ENCODE results near the gene FAM200A.
"Not testable (repeated sequence)": the region's sequence is repeated elsewhere in the genome, so short reads cannot be mapped to it uniquely, and the experiment has no call there.

Gene FAM200A

DNA sequence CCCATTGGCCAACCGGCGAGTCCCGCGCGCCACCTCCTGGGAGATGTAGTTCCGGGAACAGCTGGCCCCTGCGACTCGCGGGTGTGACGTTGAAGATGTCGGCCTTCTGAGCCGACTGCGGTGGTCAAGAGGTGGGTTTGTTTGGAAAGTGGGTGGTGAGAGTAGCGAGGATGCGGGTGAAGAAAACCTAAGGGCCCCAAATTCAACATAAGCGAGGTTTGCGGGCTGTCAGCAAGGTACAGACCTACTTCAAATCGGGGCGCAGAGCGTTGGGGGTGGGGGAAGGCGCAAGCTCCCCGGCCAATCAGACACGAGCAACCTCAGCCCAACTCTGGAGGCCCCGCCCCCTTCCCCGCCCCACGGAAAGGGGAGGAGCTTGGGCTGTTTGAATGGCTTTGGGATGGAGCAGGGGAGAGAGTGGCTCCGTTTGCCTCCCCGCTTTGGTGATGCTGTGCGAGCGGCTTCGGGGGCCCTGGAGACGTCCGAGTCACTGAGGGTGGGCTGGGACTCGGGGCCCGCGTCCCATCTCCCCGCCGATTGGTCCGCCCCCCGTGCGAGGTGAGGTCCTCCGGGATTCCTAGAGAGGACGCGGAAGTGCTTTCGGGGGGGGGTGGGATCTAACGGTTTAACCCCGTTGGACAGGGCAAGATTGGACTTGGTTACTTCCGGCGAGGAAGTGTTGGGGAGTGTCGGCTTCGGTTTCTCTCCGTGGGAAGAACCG, 47.2 kb downstream of the FAM200A start, which contains the start of gene ZKSCAN5:
TSS of gene ZKSCAN5 (plus strand) at position 60 of the 721 bp plus-strand sequence. CDS start 1,383 bp downstream, outside the sequence.
- in situ Hi-C loops (cut with MboI; ENCODE audit: low sequenced_read_pairs) = no loop called here

GRCh38 chr7:99504281-99504602, 47.7 kb downstream of the FAM200A start:
- in situ Hi-C loops (cut with MboI; ENCODE audit: low sequenced_read_pairs) = no loop called here

- in situ Hi-C loops (cut with MboI; ENCODE audit: low sequenced_read_pairs) = not testable (repeated sequence)
These were observed 50.7 kb downstream of the FAM200A start for GRCh38 chr7:99501236-99501635.

DNA sequence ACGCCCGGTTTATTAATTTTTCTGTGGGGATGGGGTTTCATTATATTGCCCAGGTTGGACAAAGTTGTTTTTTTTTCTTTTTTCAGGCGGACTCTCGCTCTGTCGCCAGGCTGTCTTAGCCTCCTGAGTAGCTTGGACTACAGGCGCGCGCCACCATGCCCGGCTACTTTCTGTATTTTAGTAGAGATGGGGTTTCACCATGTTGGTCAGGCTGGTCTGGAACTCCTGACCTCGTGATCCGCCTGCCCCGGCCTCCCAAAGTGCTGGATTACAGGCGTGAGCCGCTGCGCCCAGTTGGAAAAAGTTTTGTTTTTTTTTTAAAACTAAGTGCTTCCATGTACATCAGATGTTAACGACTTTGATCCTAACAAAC, 51.3 kb downstream of the FAM200A start:
- in situ Hi-C loops (cut with MboI; ENCODE audit: low sequenced_read_pairs) = no loop called here

GRCh38 chr7:99499721-99500636, 51.9 kb downstream of the FAM200A start, which contains the start of gene ZNF394:
Gene ZNF394, minus strand, starts transcription at chr7:99500281. Its CDS starts 188 bp downstream, at chr7:99500093.
- in situ Hi-C loops (cut with MboI; ENCODE audit: low sequenced_read_pairs) = no loop called here

- in situ Hi-C loops (cut with MboI; ENCODE audit: low sequenced_read_pairs) = no loop called here
These were observed 52.6 kb downstream of the FAM200A start for GRCh38 chr7:99499371-99499720.

- in situ Hi-C loops (cut with MboI; ENCODE audit: low sequenced_read_pairs) = no loop called here
These were observed 53.4 kb downstream of the FAM200A start for GRCh38 chr7:99498546-99498944.

DNA sequence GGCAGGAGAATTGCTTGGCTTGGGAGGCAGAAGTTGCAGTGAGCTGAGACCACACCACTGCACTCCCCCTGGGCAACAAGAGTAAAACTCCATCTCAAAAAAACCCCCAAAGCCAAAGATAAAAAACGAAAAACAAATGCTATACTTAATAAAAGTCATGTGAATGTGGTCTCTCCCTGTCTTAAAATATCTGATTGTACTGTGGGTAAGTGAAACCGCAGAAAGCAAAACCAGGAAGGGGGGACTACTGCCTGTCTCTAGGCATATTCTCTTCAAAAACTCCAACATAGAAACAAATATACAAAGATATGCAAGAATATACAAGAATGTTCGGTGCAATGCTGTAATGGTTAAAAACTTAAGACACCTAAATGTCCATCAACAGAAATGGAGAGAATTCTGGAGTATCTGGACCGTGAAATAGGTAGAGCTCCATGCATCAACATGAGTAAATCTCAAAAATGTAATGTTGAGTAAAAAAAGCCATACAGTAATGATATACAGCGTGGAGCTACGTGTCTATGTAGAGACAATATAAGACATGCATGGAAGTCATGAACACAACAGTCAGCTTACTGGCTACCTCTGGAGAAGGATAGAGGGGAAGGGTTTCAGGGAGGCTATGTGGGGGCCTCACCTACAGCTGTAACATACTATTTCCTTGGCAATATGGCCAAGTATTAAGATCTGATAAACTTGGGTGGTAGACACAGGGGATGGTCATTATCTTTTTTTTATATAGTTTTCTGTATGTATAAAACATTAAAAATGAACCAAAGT, 54.0 kb downstream of the FAM200A start:
- in situ Hi-C loops (cut with MboI; ENCODE audit: low sequenced_read_pairs) = no loop called here

All from HL-60/S4 treated with phorbol 12-myristate 13-acetate at 8.2 ng/mL for 4 days and 3 days (cell line).